Osteocyte (in vitro differentiated cells): ENCODE measurements around the gene JUNB. TPM values are rescaled to one million over a fixed set of nuclear protein-coding genes. Genes with fewer than 3 reads are reported as not detected.

Source experiments
- DNase-seq: peaks from one replicate; pipeline ENCODE4 v3.0.0; 2021; ENCODE audit warnings: mixed read lengths; ENCODE audit not compliant: unreplicated experiment; ENCODE audit errors: extremely low spot score
- H3K27ac Mint-ChIP-seq: one replicate; pipeline ENCODE4 v1.8.0; 2021; ENCODE audit warnings: mild to moderate bottlenecking, mixed read lengths; ENCODE audit not compliant: unreplicated experiment
- H3K27me3 Mint-ChIP-seq: one replicate; pipeline ENCODE4 v1.8.0; 2021; ENCODE audit warnings: mixed read lengths; ENCODE audit not compliant: unreplicated experiment
- H3K36me3 Mint-ChIP-seq: one replicate; pipeline ENCODE4 v1.8.0; 2021; ENCODE audit warnings: mixed read lengths; ENCODE audit not compliant: unreplicated experiment
- H3K4me1 Mint-ChIP-seq: one replicate; pipeline ENCODE4 v1.8.0; 2021; ENCODE audit warnings: mixed read lengths; ENCODE audit not compliant: unreplicated experiment
- H3K4me3 Mint-ChIP-seq: one replicate; pipeline ENCODE4 v1.8.0; 2021; ENCODE audit warnings: mild to moderate bottlenecking, moderate library complexity, mixed read lengths; ENCODE audit not compliant: unreplicated experiment
- H3K9me3 Mint-ChIP-seq: one replicate; pipeline ENCODE4 v1.8.0; 2021; ENCODE audit warnings: mixed read lengths; ENCODE audit not compliant: unreplicated experiment
- total RNA-seq: library from RNA; stranded (reverse); gene quantifications from 2 replicates; pipeline ENCODE4 v1.2.1, GENCODE V29; 2021
- TF ChIP-seq, protein P1 (sequence below): fragments of 200-600 bp; sonication (generic); IDR thresholded peaks from 2 replicates; pipeline ENCODE4 v1.5.0; 2021; ENCODE audit warnings: antibody characterized with exemption, mild to moderate bottlenecking, moderate library complexity

The JUNB gene
- total RNA-seq, 1 donor from 2014 or later = 158 TPM

DNA sequence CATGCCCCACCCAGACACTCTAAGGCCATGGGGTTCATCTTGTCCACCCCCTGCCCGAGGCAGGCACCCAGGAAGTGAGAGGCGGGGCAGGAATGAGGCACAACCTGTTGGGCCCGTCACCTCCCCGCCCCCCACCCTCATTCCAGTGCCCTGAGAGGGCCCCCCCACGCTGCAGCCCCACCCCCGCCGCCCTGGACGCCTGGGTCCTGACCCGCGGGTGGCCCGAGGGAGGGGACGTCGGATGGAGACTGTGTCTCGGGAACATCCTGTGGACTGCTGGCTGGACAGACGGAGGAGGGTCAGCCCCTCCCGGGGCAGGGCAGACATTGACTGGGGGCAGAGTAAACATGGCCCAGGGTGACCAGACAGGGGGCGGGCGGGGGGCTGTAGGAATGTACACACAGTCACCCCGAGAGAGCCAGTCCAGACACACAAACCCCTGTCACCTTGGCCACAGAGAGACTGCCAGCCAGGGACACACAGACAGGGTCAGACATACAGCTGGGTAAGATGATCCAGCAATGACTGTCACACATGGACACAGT lies 7.4 kb upstream of the JUNB start:
- no peak overlapping the region for H3K27ac Mint-ChIP-seq
- TF ChIP-seq, protein P1, sequence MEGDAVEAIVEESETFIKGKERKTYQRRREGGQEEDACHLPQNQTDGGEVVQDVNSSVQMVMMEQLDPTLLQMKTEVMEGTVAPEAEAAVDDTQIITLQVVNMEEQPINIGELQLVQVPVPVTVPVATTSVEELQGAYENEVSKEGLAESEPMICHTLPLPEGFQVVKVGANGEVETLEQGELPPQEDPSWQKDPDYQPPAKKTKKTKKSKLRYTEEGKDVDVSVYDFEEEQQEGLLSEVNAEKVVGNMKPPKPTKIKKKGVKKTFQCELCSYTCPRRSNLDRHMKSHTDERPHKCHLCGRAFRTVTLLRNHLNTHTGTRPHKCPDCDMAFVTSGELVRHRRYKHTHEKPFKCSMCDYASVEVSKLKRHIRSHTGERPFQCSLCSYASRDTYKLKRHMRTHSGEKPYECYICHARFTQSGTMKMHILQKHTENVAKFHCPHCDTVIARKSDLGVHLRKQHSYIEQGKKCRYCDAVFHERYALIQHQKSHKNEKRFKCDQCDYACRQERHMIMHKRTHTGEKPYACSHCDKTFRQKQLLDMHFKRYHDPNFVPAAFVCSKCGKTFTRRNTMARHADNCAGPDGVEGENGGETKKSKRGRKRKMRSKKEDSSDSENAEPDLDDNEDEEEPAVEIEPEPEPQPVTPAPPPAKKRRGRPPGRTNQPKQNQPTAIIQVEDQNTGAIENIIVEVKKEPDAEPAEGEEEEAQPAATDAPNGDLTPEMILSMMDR = no peak
- peaks cover 42% of the 10 kb centered on the region for H3K4me1 Mint-ChIP-seq
- DNase-seq = no peak
- peak overlapping the region; percentile 62 for H3K4me3 Mint-ChIP-seq
- H3K36me3 Mint-ChIP-seq = no peaks in the 10 kb centered on the region
- H3K9me3 Mint-ChIP-seq = no peaks in the 10 kb centered on the region
- no peaks in the 10 kb centered on the region for H3K27me3 Mint-ChIP-seq

DNA sequence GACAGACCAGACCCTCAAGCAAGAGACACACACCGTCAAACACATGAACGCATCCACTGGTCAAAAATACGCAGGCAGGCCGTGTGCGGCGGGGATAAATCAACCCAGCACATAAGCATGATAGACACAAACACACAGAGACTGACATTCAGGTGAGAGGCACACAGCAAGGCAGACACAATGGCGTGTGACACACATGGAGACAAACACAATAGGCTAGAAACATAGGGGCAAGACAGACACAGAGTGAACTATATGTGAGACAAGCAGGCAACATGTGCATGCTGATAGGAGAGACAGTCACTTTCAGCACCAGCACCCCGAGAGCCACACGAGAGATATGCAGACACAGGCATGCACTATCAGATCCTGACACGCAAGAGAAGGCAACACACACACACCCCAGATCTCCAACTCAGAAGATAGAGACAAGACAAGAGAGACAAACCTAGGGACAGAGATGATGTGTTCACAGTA lies 6.9 kb upstream of the JUNB start:
- no peaks in the 10 kb centered on the region for H3K36me3 Mint-ChIP-seq
- no peak for DNase-seq
- no peaks in the 10 kb centered on the region for H3K9me3 Mint-ChIP-seq
- H3K4me3 Mint-ChIP-seq = no peak overlapping the region
- peaks cover 42% of the 10 kb centered on the region for H3K4me1 Mint-ChIP-seq
- H3K27ac Mint-ChIP-seq = no peak overlapping the region
- TF ChIP-seq, protein P1 = no peak
- H3K27me3 Mint-ChIP-seq = no peaks in the 10 kb centered on the region

DNA sequence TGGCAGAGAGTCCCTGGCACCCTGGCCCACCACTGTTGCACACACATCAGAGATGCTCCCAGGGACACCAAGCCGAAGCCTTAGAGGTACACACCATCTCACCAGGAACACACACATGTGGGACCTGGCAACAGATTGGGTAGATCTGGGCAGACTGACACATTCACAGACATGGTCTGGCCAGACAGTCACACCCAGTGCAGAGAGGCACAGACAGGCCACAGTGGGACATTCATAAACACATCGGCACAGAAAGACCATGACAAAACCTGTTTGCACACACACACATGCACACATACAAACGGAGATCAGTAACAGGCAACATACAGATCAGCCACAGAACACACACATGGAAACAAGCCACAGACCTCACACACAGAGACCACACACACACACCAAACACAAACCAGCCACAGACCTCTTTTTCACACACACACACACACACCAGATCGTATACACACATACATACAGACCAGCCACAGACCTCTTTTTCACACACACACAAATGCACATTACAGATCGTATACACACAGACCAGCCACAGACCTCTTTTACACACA lies 6.3 kb upstream of the JUNB start:
- no peaks in the 10 kb centered on the region for H3K9me3 Mint-ChIP-seq
- no peak for DNase-seq
- no peak overlapping the region for H3K27ac Mint-ChIP-seq
- H3K27me3 Mint-ChIP-seq = no peaks in the 10 kb centered on the region
- H3K36me3 Mint-ChIP-seq = no peaks in the 10 kb centered on the region
- no peak overlapping the region for H3K4me3 Mint-ChIP-seq
- TF ChIP-seq, protein P1 = no peak
- peaks cover 36% of the 10 kb centered on the region for H3K4me1 Mint-ChIP-seq

DNA sequence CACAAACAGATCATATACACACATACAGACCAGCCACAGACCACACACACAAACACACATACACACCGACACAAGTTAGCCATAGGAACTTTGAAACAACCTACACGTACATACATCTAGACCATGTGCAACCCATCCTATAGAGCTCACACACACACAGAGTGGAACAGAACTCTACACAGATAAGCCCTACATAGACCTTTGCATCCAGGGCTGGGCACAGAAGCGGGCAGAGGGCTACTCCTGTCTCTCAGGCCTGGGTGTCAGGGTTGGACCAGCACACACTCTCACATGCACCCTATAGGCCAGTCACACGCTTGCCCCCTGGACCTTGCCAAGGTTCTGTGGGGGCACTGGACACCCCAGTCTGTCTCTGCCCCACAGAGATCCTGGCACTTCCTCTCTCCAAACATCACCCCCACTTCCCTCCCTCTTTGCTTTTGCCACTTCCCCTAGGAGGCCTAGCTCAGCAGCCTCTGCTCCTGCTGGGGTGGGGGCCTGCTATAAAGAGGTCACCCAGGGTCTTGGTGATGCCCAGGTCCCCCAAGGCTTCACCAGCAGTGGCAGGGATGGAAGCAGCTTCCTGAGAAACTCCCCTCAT lies 5.8 kb upstream of the JUNB start:
- Mint-ChIP-seq H3K27me3 (no peaks in the 10 kb centered on the region), H3K36me3 (no peaks in the 10 kb centered on the region), H3K4me1 (peaks cover 38% of the 10 kb centered on the region), H3K4me3 (no peak overlapping the region), H3K9me3 (no peaks in the 10 kb centered on the region), H3K27ac (no peak overlapping the region)
- DNase-seq = no peak
- TF ChIP-seq, protein P1 = no peak

DNA sequence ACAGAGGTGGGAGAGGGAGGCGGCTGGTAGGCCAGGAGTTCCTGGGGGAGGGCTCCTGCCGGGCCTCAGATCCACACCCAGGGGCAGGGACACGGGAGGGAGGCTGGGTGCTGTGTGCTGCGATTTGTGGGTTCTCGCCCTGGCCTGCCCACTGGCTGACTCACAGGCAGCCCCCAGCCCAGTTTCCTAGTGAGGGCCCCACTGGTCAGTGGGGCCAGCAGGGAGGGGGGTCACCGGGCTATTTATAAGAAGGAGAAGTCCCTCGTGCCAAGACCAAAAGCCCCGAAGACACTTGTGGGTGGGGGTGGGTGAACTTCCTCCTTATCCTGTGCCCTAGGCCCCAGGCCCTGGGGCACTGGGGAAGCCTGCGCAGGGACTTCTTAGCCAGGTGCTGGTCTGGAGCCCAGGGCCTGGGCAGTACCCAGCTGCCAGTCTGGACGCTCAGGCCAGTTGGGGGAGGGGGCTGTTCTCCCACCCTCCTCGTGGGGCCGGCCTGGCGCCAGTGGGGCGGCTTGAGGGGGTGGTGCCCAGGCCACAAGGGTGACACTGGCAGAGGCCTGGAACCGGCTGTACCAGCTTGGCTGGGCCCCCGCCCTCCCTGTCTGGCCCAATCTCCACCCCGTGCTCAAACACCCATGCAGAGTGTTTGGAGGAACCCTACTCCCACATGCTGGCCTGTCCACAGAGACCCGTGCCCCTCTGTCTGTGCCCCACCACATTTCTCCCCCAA lies 5.0 kb upstream of the JUNB start:
- peak overlapping the region; percentile 85 for H3K27ac Mint-ChIP-seq
- DNase-seq = no peak
- H3K4me3 Mint-ChIP-seq = no peak overlapping the region
- H3K4me1 Mint-ChIP-seq = peaks cover 44% of the 10 kb centered on the region
- no peaks in the 10 kb centered on the region for H3K36me3 Mint-ChIP-seq
- TF ChIP-seq, protein P1 = no peak
- no peaks in the 10 kb centered on the region for H3K27me3 Mint-ChIP-seq
- no peaks in the 10 kb centered on the region for H3K9me3 Mint-ChIP-seq
